SK-N-SH (cell line): ENCODE data around the gene TBL1XR1. TPM values are rescaled to one million over a fixed set of nuclear protein-coding genes. Genes with fewer than 3 reads are reported as not detected.

Experiments used
- CTCF ChIA-PET: fragments of 300-600, 350-600 bp; formaldehyde crosslinking; extraction: SDS; loops from one replicate; lab custom pipeline; 2021; lab: Yijun Ruan, JAX
- POLR2A ChIA-PET: fragments of 350-600 bp; sonication (Branson Sonifier 250); formaldehyde crosslinking; extraction: SDS; loops from one replicate; lab custom pipeline; 2020; ENCODE audit warnings: antibody characterized with exemption, inconsistent platforms; lab: Yijun Ruan, JAX
- DNase-seq: peaks from one replicate; pipeline ENCODE4 v3.0.0; 2012
- H2AFZ ChIP-seq: fragments of 200-600 bp; sonication (generic); 2 replicates; pipeline ENCODE4 v1.8.1; 2016; ENCODE audit warnings: antibody characterized with exemption, mild to moderate bottlenecking, low read depth
- H3F3A ChIP-seq: fragments of 200-600 bp; sonication (generic); replicated peaks from 2 replicates; pipeline ENCODE3; 2016; ENCODE audit warnings: antibody characterized with exemption, mild to moderate bottlenecking; ENCODE audit not compliant: insufficient read depth
- H3K27ac ChIP-seq, 2 experiments: fragments of 200-500 bp in 1 of 2; fragments of 200-600 bp in 1 of 2; sonication (Bioruptor generic) in 1 of 2; sonication (generic), shearing (Covaris generic) in 1 of 2; 2 replicates each; pipeline versions ENCODE4 v1.5.1 to v1.6.1; 2014 to 2016; ENCODE audit warnings: low read depth in 2 of 2, inconsistent platforms in 1 of 2, low read length in 1 of 2, mild to moderate bottlenecking in 1 of 2, mixed read lengths in 1 of 2
- H3K27me3 ChIP-seq: fragments of 200-600 bp; sonication (generic), shearing (Covaris generic); 2 replicates; pipeline ENCODE4 v1.6.1; 2016; ENCODE audit warnings: mixed run types; ENCODE audit not compliant: insufficient read depth
- H3K36me3 ChIP-seq, 2 experiments: fragments of 200-500 bp in 1 of 2; fragments of 200-600 bp in 1 of 2; sonication (Bioruptor generic) in 1 of 2; sonication (generic) in 1 of 2; replicated peaks in 1 of 2; 2 replicates each; pipeline versions ENCODE3 to v1.5.1; 2014 to 2016; ENCODE audit warnings: low read length in 1 of 2, mild to moderate bottlenecking in 1 of 2; ENCODE audit not compliant: insufficient read depth in 2 of 2, control insufficient read depth in 1 of 2
- H3K4me1 ChIP-seq, 2 experiments: fragments of 200-500 bp in 1 of 2; fragments of 200-600 bp in 1 of 2; sonication (Bioruptor generic) in 1 of 2; sonication (generic), shearing (Covaris generic) in 1 of 2; 2 replicates each; pipeline versions ENCODE4 v1.5.1 to v1.6.1; 2014 to 2016; ENCODE audit warnings: low read depth in 1 of 2, low read length in 1 of 2, mixed run types in 1 of 2; ENCODE audit not compliant: insufficient read depth in 2 of 2, control insufficient read depth in 1 of 2
- H3K4me2 ChIP-seq: fragments of 200-600 bp; sonication (generic), shearing (Covaris generic); 2 replicates; pipeline ENCODE4 v1.6.1; 2017; ENCODE audit warnings: mixed run types
- H3K4me3 ChIP-seq, 2 experiments: fragments of 200-500 bp in 1 of 2; fragments of 200-600 bp in 1 of 2; sonication (Bioruptor generic) in 1 of 2; sonication (generic), shearing (Covaris generic) in 1 of 2; 2 replicates each; pipeline versions ENCODE4 v1.5.1 to v1.8.1; 2014 to 2016; ENCODE audit warnings: low read depth in 2 of 2, inconsistent platforms in 1 of 2, low read length in 1 of 2, mild to moderate bottlenecking in 1 of 2, mixed read lengths in 1 of 2, moderate library complexity in 1 of 2
- H3K79me2 ChIP-seq: fragments of 200-600 bp; sonication (generic); 2 replicates; pipeline ENCODE4 v1.8.1; 2017; ENCODE audit warnings: mild to moderate bottlenecking; ENCODE audit not compliant: insufficient read depth
- H3K9ac ChIP-seq: fragments of 200-600 bp; sonication (generic); 2 replicates; pipeline ENCODE4 v1.6.1; 2017; ENCODE audit warnings: mixed run types
- H3K9me2 ChIP-seq: fragments of 200-600 bp; sonication (generic); 2 replicates; pipeline ENCODE4 v1.6.1; 2017; ENCODE audit warnings: mixed run types
- H3K9me3 ChIP-seq: fragments of 200-600 bp; sonication (generic); 2 replicates; pipeline ENCODE4 v1.6.1; 2017; ENCODE audit warnings: mixed run types, mild to moderate bottlenecking, moderate library complexity
- H4K20me1 ChIP-seq: fragments of 200-600 bp; sonication (generic); 2 replicates; pipeline ENCODE4 v1.6.1; 2017; ENCODE audit warnings: mild to moderate bottlenecking, mixed run types; ENCODE audit not compliant: insufficient read depth
- EP300 ChIP-seq, 2 experiments: IDR thresholded peaks; 2 replicates each; pipeline versions ENCODE4 v1.4.0 to v1.6.1; 2012; ENCODE audit warnings: borderline replicate concordance in 1 of 2, low read depth in 1 of 2, low read length in 1 of 2
- EZH2phosphoT487 ChIP-seq: fragments of 200-600 bp; sonication (generic); IDR thresholded peaks from 2 replicates; pipeline ENCODE4 v1.6.1; 2017; ENCODE audit warnings: low read depth, mixed run types, mild to moderate bottlenecking, antibody characterized with exemption, moderate library complexity, borderline replicate concordance
- FOXJ3 ChIP-seq: sonication (generic); formaldehyde crosslinking; IDR thresholded peaks from 2 replicates; pipeline ENCODE4 v1.5.1; 2020; ENCODE audit warnings: mild to moderate bottlenecking, missing genetic modification reagents
- GABPA ChIP-seq: IDR thresholded peaks from 2 replicates; pipeline ENCODE4 v1.4.0; 2012; ENCODE audit warnings: low read depth, mild to moderate bottlenecking
- JUND ChIP-seq: IDR thresholded peaks from 2 replicates; pipeline ENCODE4 v1.4.0; 2012
- MAX ChIP-seq: IDR thresholded peaks from 2 replicates; pipeline ENCODE4 v1.4.0; 2012; ENCODE audit warnings: low read depth
- MEF2A ChIP-seq: IDR thresholded peaks from 2 replicates; pipeline ENCODE4 v1.4.0; 2012; ENCODE audit warnings: low read depth, borderline replicate concordance
- MXI1 ChIP-seq: IDR thresholded peaks from 2 replicates; pipeline ENCODE4 v1.6.1; 2012; ENCODE audit warnings: mild to moderate bottlenecking, low read depth, low read length, improper control_type of control experiment
- POLR2AphosphoS5 ChIP-seq: IDR thresholded peaks from 2 replicates; pipeline ENCODE4 v1.6.1; 2012; ENCODE audit warnings: low read depth, low read length
- RFX5 ChIP-seq: IDR thresholded peaks from 2 replicates; pipeline ENCODE4 v1.6.1; 2012; ENCODE audit warnings: mild to moderate bottlenecking, improper control_type of control experiment, low read length
- RXRA ChIP-seq: IDR thresholded peaks from 2 replicates; pipeline ENCODE4 v1.4.0; 2012; ENCODE audit warnings: low read depth, mild to moderate bottlenecking, borderline replicate concordance
- SIN3A ChIP-seq: IDR thresholded peaks from 2 replicates; pipeline ENCODE4 v1.6.1; 2012; ENCODE audit warnings: low read depth, mild to moderate bottlenecking, low read length, moderate library complexity, borderline replicate concordance
- SMC3 ChIP-seq: IDR thresholded peaks from 2 replicates; pipeline ENCODE4 v1.6.1; 2012; ENCODE audit warnings: low read depth, low read length, improper control_type of control experiment
- USF1 ChIP-seq: IDR thresholded peaks from 2 replicates; pipeline ENCODE4 v1.4.0; 2012; ENCODE audit warnings: low read depth, borderline replicate concordance
- YY1 ChIP-seq: IDR thresholded peaks from 2 replicates; pipeline ENCODE4 v1.4.0; 2012; ENCODE audit warnings: low read depth, mild to moderate bottlenecking
- WGBS: methylation state at CpG from one replicate; pipeline ENCODE4 v1.1.6; 2017; ENCODE audit warnings: low lambda C conversion rate; 5-methylcytosine and 5-hydroxymethylcytosine counted together
- polyA plus RNA-seq, 3 experiments: library from polyadenylated mRNA; depleted of rRNA; stranded (reverse); fragments of >200 nt; gene quantifications; 2 replicates each; pipeline ENCODE4 v1.2.3, GENCODE V29; 2012

TBL1XR1 gene
- polyA plus RNA-seq, 1 of the 3 experiments (the other 2 are of a cell fraction): 20.9 TPM

DNA sequence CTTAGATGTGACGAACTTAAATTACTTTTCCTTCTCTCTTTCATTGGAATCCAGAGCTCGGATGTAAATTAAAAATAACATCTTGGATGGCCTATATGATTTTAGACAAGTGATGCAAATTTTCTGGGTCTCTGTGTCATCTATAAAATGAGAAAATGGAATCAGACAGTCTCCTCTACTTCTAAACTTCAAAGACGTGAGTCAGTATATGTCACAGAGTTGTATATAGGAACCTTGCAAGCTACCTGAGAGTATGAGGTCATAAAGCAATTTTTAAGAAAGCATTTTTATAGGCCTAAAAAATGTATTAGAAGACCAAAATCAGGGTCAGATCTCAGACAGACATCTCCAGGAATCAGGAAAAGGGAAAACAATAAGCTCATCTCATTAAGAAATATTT, 128.3 kb downstream of the TBL1XR1 start:
- Histone ChIP-seq H3K4me2 (no peak overlapping the region), H4K20me1 (peaks cover 61% of the 10 kb centered on the region), H3K9me3 (no peaks in the 10 kb centered on the region), H3K27ac (no peak overlapping the region), H3F3A (peaks cover 4% of the 10 kb centered on the region), H3K4me1 (peaks cover 2 to 26% of the 10 kb centered on the region in 2 experiments; a peak in 3 of 4 replicates), H3K9me2 (no peaks in the 10 kb centered on the region), H3K36me3 (peaks cover 0 to 23% of the 10 kb centered on the region in 2 experiments), H3K79me2 (peaks cover 91% of the 10 kb centered on the region), H3K9ac (no peak overlapping the region), H2AFZ (no peak overlapping the region), H3K27me3 (no peaks in the 10 kb centered on the region), H3K4me3 (no peak overlapping the region)
- ChIA-PET CTCF (interaction anchor here (1.1 to 1.8 kb wide), 4 partner anchors 9 to 55 kb away, joined by 3 to 6 read pairs (median 3); no protein-coding TSS in a partner anchor), POLR2A (no interaction called here)
- 94% methylated on average over 3 of the region's 3 CpGs for WGBS
- TF ChIP-seq GABPA (no peak), RXRA (no peak), MEF2A (no peak), POLR2AphosphoS5 (no peak), USF1 (no peak), SIN3A (no peak), EP300 (IDR thresholded peaks at IDR 0.05; ENCODE audit: borderline replicate concordance in 1 of 2, low read depth in 1 of 2, low read length in 1 of 2) (no peak), RFX5 (no peak), SMC3 (no peak), MXI1 (no peak), MAX (no peak)
- DNase-seq: no peak

GRCh38 chr3:177066068-177066467, 131.2 kb downstream of the TBL1XR1 start:
- H2AFZ ChIP-seq: no peak overlapping the region
- peaks cover 5 to 26% of the 10 kb centered on the region in 2 experiments for H3K36me3 ChIP-seq
- 94% methylated on average over 2 of the region's 2 CpGs for WGBS
- H4K20me1 ChIP-seq: peaks cover 66% of the 10 kb centered on the region
- no peaks in the 10 kb centered on the region for H3K9me2 ChIP-seq
- no peaks in the 10 kb centered on the region for H3F3A ChIP-seq
- ChIA-PET CTCF (interaction anchor here (0.6 to 0.9 kb wide), 2 partner anchors 15 to 49 kb away, joined by 3 read pairs; no protein-coding TSS in a partner anchor), POLR2A (no interaction called here)
- peaks cover 0 to 32% of the 10 kb centered on the region in 2 experiments; a peak in 2 of 4 replicates for H3K4me1 ChIP-seq
- H3K4me3 ChIP-seq: no peak overlapping the region
- no peak overlapping the region for H3K4me2 ChIP-seq
- H3K9me3 ChIP-seq: no peaks in the 10 kb centered on the region
- TF ChIP-seq EZH2phosphoT487 (no peak), YY1 (no peak), FOXJ3 (CRISPR knock-in tag) (no peak), JUND (no peak), RXRA (no peak)
- H3K9ac ChIP-seq: no peak overlapping the region
- no peaks in the 10 kb centered on the region for H3K27me3 ChIP-seq
- no peak overlapping the region; a peak in 1 of 4 replicates for H3K27ac ChIP-seq
- peaks cover 88% of the 10 kb centered on the region for H3K79me2 ChIP-seq
- DNase-seq: no peak
